HepG2 (cell line): ENCODE measurements around the gene CST4. TPM values are rescaled to one million over a fixed set of nuclear protein-coding genes. Genes with fewer than 3 reads are reported as not detected.

Experiments
- ATAC-seq: fragments of 200-7000 bp; cut with Tn5 transposase; 3 replicates; pipeline ENCODE4 v1.9.1; 2020; ENCODE audit warnings: mild to moderate bottlenecking, moderate library complexity
- BruUV-seq: library from RNA; stranded (reverse); fragments of 400-500 nt; replicated peaks from 2 replicates; lab custom pipeline; 2021; lab: Mats Ljungman, UMichigan
- CTCF ChIA-PET: fragments of 300-600 bp; formaldehyde crosslinking; extraction: SDS; loops from one replicate; lab custom pipeline; 2021; ENCODE audit warnings: low total read pairs, inconsistent platforms, low intra/inter-chr PET ratio; lab: Yijun Ruan, JAX
- POLR2A ChIA-PET: fragments of 350-600 bp; sonication (Branson Sonifier 250); formaldehyde crosslinking; loops from one replicate; lab custom pipeline; 2020; ENCODE audit warnings: antibody characterized with exemption, inconsistent platforms; lab: Yijun Ruan, JAX
- DNase-seq: peaks from one replicate; pipeline ENCODE4 v3.0.0-alpha.2; 2015; ENCODE audit warnings: low spot score
- FAIRE-seq: peaks from 3 replicates; lab custom pipeline; 2011; peaks lifted over from hg19 to GRCh38; lab: Jason Lieb, UNC
- H2AFZ ChIP-seq: one replicate; pipeline ENCODE4 v1.6.1; 2011; ENCODE audit warnings: low read length, inconsistent platforms
- H3K27ac ChIP-seq: fragments of 300-600 bp; 3 replicates; pipeline ENCODE4 v1.8.0; 2011; ENCODE audit warnings: mixed run types, mild to moderate bottlenecking, mixed read lengths, low read length, inconsistent platforms; ENCODE audit not compliant: insufficient read depth; ENCODE audit errors: extremely low read length
- H3K27me3 ChIP-seq, 2 experiments: fragments of 200-600 bp in 1 of 2; 2 replicates in 1 of 2; 3 replicates in 1 of 2; pipeline versions ENCODE4 v1.6.0 to v1.8.0; 2011; ENCODE audit warnings: low read length in 2 of 2, mild to moderate bottlenecking in 2 of 2, moderate library complexity in 2 of 2, inconsistent platforms in 1 of 2; ENCODE audit not compliant: insufficient read depth in 2 of 2, control insufficient read depth in 1 of 2
- H3K36me3 ChIP-seq, 2 experiments: fragments of 200-600 bp in 1 of 2; replicated peaks in 1 of 2; 2 replicates in 1 of 2; 3 replicates in 1 of 2; pipeline versions ENCODE4 v1.5.1 to v1.8.0; 2011; ENCODE audit warnings: low read length in 2 of 2, inconsistent platforms in 1 of 2; ENCODE audit not compliant: insufficient read depth in 2 of 2, control insufficient read depth in 1 of 2
- H3K4me1 ChIP-seq: 2 replicates; pipeline ENCODE4 v1.5.1; 2012; ENCODE audit warnings: low read length, inconsistent platforms; ENCODE audit not compliant: insufficient read depth
- H3K4me2 ChIP-seq: 2 replicates; pipeline ENCODE4 v1.6.0; 2011; ENCODE audit warnings: low read depth, low read length, inconsistent platforms
- H3K4me3 ChIP-seq, 3 experiments: fragments of 200-600 bp in 1 of 3; sonication (generic), shearing (Covaris generic) in 1 of 3; replicated peaks in 1 of 3; 2 replicates each; pipeline ENCODE4 v1.5.1; 2011 to 2016; ENCODE audit warnings: low read length in 3 of 3, inconsistent platforms in 2 of 3, low read depth in 2 of 3, mild to moderate bottlenecking in 2 of 3, control low read depth in 1 of 3, mixed read lengths in 1 of 3; ENCODE audit not compliant: insufficient read depth in 1 of 3
- H3K79me2 ChIP-seq: one replicate; pipeline ENCODE4 v1.6.1; 2011; ENCODE audit warnings: low read length, inconsistent platforms; ENCODE audit not compliant: insufficient read depth
- H3K9ac ChIP-seq: 2 replicates; pipeline ENCODE4 v1.6.0; 2011; ENCODE audit warnings: mild to moderate bottlenecking, low read depth, low read length, inconsistent platforms; ENCODE audit not compliant: insufficient read depth
- H3K9me3 ChIP-seq: 2 replicates; pipeline ENCODE4 v1.5.1; 2012; ENCODE audit warnings: mild to moderate bottlenecking, low read length
- H4K20me1 ChIP-seq: 2 replicates; pipeline ENCODE4 v1.6.0; 2011; ENCODE audit warnings: inconsistent platforms, mild to moderate bottlenecking, low read length, moderate library complexity; ENCODE audit not compliant: insufficient read depth
- ARNTL ChIP-seq: sonication (generic); formaldehyde crosslinking; IDR thresholded peaks from 2 replicates; pipeline ENCODE4 v1.4.0; 2020; ENCODE audit warnings: mild to moderate bottlenecking, missing genetic modification reagents
- E2F5 ChIP-seq: sonication (generic); formaldehyde crosslinking; conservative IDR thresholded peaks from 2 replicates; pipeline ENCODE4 v1.4.0; 2020; ENCODE audit warnings: missing genetic modification reagents
- FOSL2 ChIP-seq: sonication (generic); formaldehyde crosslinking; IDR thresholded peaks from 2 replicates; pipeline ENCODE4 v1.4.0; 2020; ENCODE audit warnings: missing genetic modification reagents
- FOXP1 ChIP-seq, 2 experiments: fragments of 450-650 bp in 1 of 2; IDR thresholded peaks; 2 replicates each; pipeline ENCODE4 v1.6.1; 2017 to 2018; ENCODE audit warnings: antibody characterized with exemption in 1 of 2
- HNRNPUL1 ChIP-seq: fragments of 200-400 bp; formaldehyde crosslinking; IDR thresholded peaks from 2 replicates; pipeline ENCODE4 v1.6.1; 2017; ENCODE audit warnings: low read depth, mild to moderate bottlenecking, low read length, moderate library complexity
- NR1H2 ChIP-seq: sonication (generic); formaldehyde crosslinking; IDR thresholded peaks from 2 replicates; pipeline ENCODE4 v1.8.1; 2022; ENCODE audit warnings: low read depth, missing genetic modification reagents, borderline replicate concordance
- PHF21A ChIP-seq: sonication (generic); formaldehyde crosslinking; IDR thresholded peaks from 2 replicates; pipeline ENCODE4 v1.5.0; 2020; ENCODE audit warnings: mild to moderate bottlenecking, missing genetic modification reagents
- ZNF670 ChIP-seq: sonication (generic); formaldehyde crosslinking; IDR thresholded peaks from 2 replicates; pipeline ENCODE4 v1.8.0; 2022; ENCODE audit warnings: mild to moderate bottlenecking, missing genetic modification reagents, borderline replicate concordance
- WGBS: methylation state at CpG from one replicate; pipeline ENCODE4 v1.1.6; 2017; ENCODE audit warnings: low lambda C conversion rate; 5-methylcytosine and 5-hydroxymethylcytosine counted together
- in situ Hi-C: cut with HindIII; loops from 2 replicates; pipeline ENCODE4 v1.10.0; 2017; ENCODE audit warnings: low pct_unique_long_range_greater_than_20kb; ENCODE audit not compliant: extremely low pct_ligation_motif_present
- intact Hi-C: fragments of 100-400 bp; cut with micrococcal nuclease; formaldehyde crosslinking; loops from one replicate; pipeline ENCODE4 v1.10.0; 2022; ENCODE audit not compliant: unreplicated experiment
- polyA plus RNA-seq, 8 experiments: library from polyadenylated mRNA; depleted of rRNA in 3 of 8; stranded (reverse) in 7 of 8; unstranded in 1 of 8; fragments of >200 nt; fragmentation: Illumina TruSeq in 4 of 8; extraction: Trizol in 4 of 8; gene quantifications; 2 replicates each; pipeline versions ENCODE4 v1.2.1 to v1.2.3, GENCODE V29; 2011 to 2016; ENCODE audit warnings: low read depth in 4 of 8, missing spikeins in 1 of 8, mixed read lengths in 1 of 8; ENCODE audit not compliant: insufficient read depth in 1 of 8
- total RNA-seq, 5 experiments: library from RNA; depleted of rRNA; stranded (reverse); fragments of >200 nt; fragmentation: Illumina TruSeq; extraction: Trizol; gene quantifications; 2 replicates each; pipeline ENCODE4 v1.2.3, GENCODE V29; 2016; ENCODE audit warnings: low read depth in 1 of 5
- TF ChIP-seq, protein P1 (sequence below): sonication (generic); formaldehyde crosslinking; IDR thresholded peaks from 2 replicates; pipeline ENCODE4 v1.4.0; 2020; ENCODE audit warnings: mild to moderate bottlenecking, missing genetic modification reagents
- TF ChIP-seq, protein P2 (sequence below): sonication (generic); formaldehyde crosslinking; IDR thresholded peaks from 2 replicates; pipeline ENCODE4 v1.9.0; 2021; ENCODE audit warnings: missing genetic modification reagents, mild to moderate bottlenecking, borderline replicate concordance

CST4 gene
- total and polyA plus RNA-seq, 2 of the 13 experiments (the other 11 are each of a cell fraction or from before 2014, with no cell fraction given), result not detected

DNA sequence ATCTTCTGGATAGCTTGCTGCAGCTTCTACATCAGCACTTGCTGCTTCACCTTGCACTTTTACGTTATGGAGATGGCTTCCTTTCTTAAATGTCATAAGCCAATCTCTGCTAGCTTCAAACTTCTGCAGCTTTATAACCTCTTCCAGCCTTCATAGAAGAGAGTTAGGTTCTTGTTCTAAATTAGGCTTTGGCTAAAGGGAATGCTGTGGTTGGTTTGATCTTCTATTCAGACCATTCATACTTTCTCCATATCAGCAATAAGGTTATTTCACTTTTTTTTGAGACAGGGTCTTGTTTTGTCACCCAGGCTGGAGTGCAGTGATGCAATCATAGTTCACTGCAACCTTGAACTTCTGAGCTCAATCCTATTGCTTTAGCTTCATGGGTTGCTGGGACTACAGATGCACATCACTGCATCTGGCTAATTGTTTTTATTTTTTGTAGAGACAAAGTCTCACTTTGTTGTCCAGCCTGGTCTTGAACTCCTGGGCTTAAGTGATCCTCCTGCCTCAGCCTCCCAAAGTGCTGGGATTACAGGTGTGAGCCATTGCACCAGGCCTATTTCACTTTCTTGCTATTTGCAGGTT, 38.9 kb downstream of the CST4 start:
- Histone ChIP-seq H2AFZ (no peak overlapping the region), H3K4me2 (peak overlapping the region; percentile 10; the same call in 1 of the 2 replicates), H3K27ac (no peak overlapping the region), H3K79me2 (no peaks in the 10 kb centered on the region), H3K9me3 (no peaks in the 10 kb centered on the region), H3K4me3 (no peak overlapping the region), H3K9ac (no peak overlapping the region), H3K36me3 (no peaks in the 10 kb centered on the region), H4K20me1 (no peaks in the 10 kb centered on the region), H3K27me3 (no peaks in the 10 kb centered on the region), H3K4me1 (peaks cover 56% of the 10 kb centered on the region)
- BruUV-seq, result no TSS peak
- 23% methylated on average over 1 of the region's 1 CpG for WGBS
- CTCF ChIA-PET, result interaction anchor here (0.9 kb wide), 1 partner anchor 19 kb away, joined by 3 read pairs; no protein-coding TSS in a partner anchor
- peak; percentile 86 for DNase-seq
- POLR2A ChIA-PET, result interaction anchor here (1.0 to 3.4 kb wide), 7 partner anchors 11 to 1221 kb away, joined by 4 to 82 read pairs (median 5); partner anchors contain the start of genes CST3 and NXT1
- intact Hi-C loops, result loop anchor here (1.0 kb wide), 1 partner anchor 9 kb away; no protein-coding TSS in a partner anchor
- in situ Hi-C loops, result no loop called here
- peak; percentile 62 for FAIRE-seq
- ATAC-seq, result peak; percentile 58
- TF ChIP-seq FOXP1 (IDR thresholded peaks at IDR 0.05) (no peak), FOXP1 (CRISPR knock-in tag; IDR thresholded peaks at IDR 0.05) (peak; percentile 37; the same call in 1 of the 2 replicates), ZNF670 (CRISPR knock-in tag) (no peak), E2F5 (CRISPR knock-in tag) (no peak), ARNTL (CRISPR knock-in tag) (no peak), PHF21A (peak; percentile 49; the same call in 1 of the 2 replicates), NR1H2 (CRISPR knock-in tag) (no peak), FOSL2 (CRISPR knock-in tag) (peak; percentile 38), HNRNPUL1 (no peak)
- TF ChIP-seq, protein P1, sequence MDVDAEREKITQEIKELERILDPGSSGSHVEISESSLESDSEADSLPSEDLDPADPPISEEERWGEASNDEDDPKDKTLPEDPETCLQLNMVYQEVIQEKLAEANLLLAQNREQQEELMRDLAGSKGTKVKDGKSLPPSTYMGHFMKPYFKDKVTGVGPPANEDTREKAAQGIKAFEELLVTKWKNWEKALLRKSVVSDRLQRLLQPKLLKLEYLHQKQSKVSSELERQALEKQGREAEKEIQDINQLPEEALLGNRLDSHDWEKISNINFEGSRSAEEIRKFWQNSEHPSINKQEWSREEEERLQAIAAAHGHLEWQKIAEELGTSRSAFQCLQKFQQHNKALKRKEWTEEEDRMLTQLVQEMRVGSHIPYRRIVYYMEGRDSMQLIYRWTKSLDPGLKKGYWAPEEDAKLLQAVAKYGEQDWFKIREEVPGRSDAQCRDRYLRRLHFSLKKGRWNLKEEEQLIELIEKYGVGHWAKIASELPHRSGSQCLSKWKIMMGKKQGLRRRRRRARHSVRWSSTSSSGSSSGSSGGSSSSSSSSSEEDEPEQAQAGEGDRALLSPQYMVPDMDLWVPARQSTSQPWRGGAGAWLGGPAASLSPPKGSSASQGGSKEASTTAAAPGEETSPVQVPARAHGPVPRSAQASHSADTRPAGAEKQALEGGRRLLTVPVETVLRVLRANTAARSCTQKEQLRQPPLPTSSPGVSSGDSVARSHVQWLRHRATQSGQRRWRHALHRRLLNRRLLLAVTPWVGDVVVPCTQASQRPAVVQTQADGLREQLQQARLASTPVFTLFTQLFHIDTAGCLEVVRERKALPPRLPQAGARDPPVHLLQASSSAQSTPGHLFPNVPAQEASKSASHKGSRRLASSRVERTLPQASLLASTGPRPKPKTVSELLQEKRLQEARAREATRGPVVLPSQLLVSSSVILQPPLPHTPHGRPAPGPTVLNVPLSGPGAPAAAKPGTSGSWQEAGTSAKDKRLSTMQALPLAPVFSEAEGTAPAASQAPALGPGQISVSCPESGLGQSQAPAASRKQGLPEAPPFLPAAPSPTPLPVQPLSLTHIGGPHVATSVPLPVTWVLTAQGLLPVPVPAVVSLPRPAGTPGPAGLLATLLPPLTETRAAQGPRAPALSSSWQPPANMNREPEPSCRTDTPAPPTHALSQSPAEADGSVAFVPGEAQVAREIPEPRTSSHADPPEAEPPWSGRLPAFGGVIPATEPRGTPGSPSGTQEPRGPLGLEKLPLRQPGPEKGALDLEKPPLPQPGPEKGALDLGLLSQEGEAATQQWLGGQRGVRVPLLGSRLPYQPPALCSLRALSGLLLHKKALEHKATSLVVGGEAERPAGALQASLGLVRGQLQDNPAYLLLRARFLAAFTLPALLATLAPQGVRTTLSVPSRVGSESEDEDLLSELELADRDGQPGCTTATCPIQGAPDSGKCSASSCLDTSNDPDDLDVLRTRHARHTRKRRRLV (CRISPR knock-in tag), result no peak
- TF ChIP-seq, protein P2, sequence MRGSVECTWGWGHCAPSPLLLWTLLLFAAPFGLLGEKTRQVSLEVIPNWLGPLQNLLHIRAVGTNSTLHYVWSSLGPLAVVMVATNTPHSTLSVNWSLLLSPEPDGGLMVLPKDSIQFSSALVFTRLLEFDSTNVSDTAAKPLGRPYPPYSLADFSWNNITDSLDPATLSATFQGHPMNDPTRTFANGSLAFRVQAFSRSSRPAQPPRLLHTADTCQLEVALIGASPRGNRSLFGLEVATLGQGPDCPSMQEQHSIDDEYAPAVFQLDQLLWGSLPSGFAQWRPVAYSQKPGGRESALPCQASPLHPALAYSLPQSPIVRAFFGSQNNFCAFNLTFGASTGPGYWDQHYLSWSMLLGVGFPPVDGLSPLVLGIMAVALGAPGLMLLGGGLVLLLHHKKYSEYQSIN (CRISPR knock-in tag), result no peak
